MM.1S (cell line): ENCODE data around the gene C15orf39.

ENCODE experiments used
- DNase-seq: peaks from one replicate; pipeline ENCODE4 v3.0.0-alpha.2; 2015
- H2AFZ ChIP-seq: fragments of 300-600 bp; sonication (generic); 2 replicates; pipeline ENCODE4 v1.6.0; 2016; ENCODE audit warnings: antibody characterized with exemption, low read length
- H3F3A ChIP-seq: fragments of 300-600 bp; sonication (generic); 2 replicates; pipeline ENCODE4 v1.6.1; 2016; ENCODE audit warnings: mild to moderate bottlenecking, antibody characterized with exemption, low read length, moderate library complexity, mixed read lengths; ENCODE audit not compliant: insufficient read depth
- H3K27ac ChIP-seq: fragments of 300-600 bp; sonication (generic); 2 replicates; pipeline ENCODE4 v1.5.1; 2016; ENCODE audit warnings: mild to moderate bottlenecking, low read length
- H3K27me3 ChIP-seq: fragments of 300-600 bp; sonication (generic); replicated peaks from 2 replicates; pipeline ENCODE4 v1.6.0; 2016; ENCODE audit warnings: low read length; ENCODE audit not compliant: insufficient read depth
- H3K36me3 ChIP-seq: fragments of 300-600 bp; sonication (generic); replicated peaks from 2 replicates; pipeline ENCODE4 v1.6.1; 2016; ENCODE audit warnings: mild to moderate bottlenecking, low read length, mixed read lengths; ENCODE audit not compliant: insufficient read depth
- H3K4me1 ChIP-seq: fragments of 300-600 bp; sonication (generic); 2 replicates; pipeline ENCODE4 v1.6.1; 2016; ENCODE audit warnings: low read length, mixed read lengths
- H3K4me2 ChIP-seq: fragments of 300-600 bp; sonication (generic); 2 replicates; pipeline ENCODE4 v1.6.0; 2016; ENCODE audit warnings: low read depth, low read length
- H3K4me3 ChIP-seq: fragments of 300-600 bp; sonication (generic); 2 replicates; pipeline ENCODE4 v1.5.1; 2016; ENCODE audit warnings: low read length, mixed read lengths
- H3K79me2 ChIP-seq: fragments of 300-600 bp; sonication (generic); 2 replicates; pipeline ENCODE4 v1.6.1; 2016; ENCODE audit warnings: mixed run types, low read length, mixed read lengths
- H3K9ac ChIP-seq: fragments of 300-600 bp; sonication (generic); 2 replicates; pipeline ENCODE4 v1.6.1; 2016; ENCODE audit warnings: low read length, mixed read lengths
- H3K9me2 ChIP-seq: fragments of 300-600 bp; sonication (generic); replicated peaks from 2 replicates; pipeline ENCODE4 v1.6.1; 2016; ENCODE audit warnings: mild to moderate bottlenecking, low read length, mixed read lengths; ENCODE audit not compliant: insufficient read depth
- H3K9me3 ChIP-seq: fragments of 300-600 bp; sonication (generic); replicated peaks from 2 replicates; pipeline ENCODE4 v1.6.1; 2016; ENCODE audit warnings: mild to moderate bottlenecking, low read length, mixed read lengths; ENCODE audit not compliant: insufficient read depth
- H4K20me1 ChIP-seq: fragments of 300-600 bp; sonication (generic); 2 replicates; pipeline ENCODE4 v1.6.1; 2016; ENCODE audit warnings: mild to moderate bottlenecking, low read length, moderate library complexity, mixed read lengths; ENCODE audit not compliant: insufficient read depth
- CTCF ChIP-seq: fragments of 300-600 bp; sonication (generic); IDR thresholded peaks from 2 replicates; pipeline ENCODE4 v1.5.1; 2016; ENCODE audit warnings: antibody characterized with exemption, low read length, mixed read lengths
- EZH2 ChIP-seq: fragments of 300-600 bp; sonication (generic); optimal IDR thresholded peaks from 2 replicates; pipeline ENCODE3; 2017; ENCODE audit warnings: low read depth, mild to moderate bottlenecking, antibody characterized with exemption, low read length, mixed read lengths
- EZH2phosphoT487 ChIP-seq: fragments of 300-600 bp; sonication (generic); IDR thresholded peaks from 2 replicates; pipeline ENCODE4 v1.6.1; 2018; ENCODE audit warnings: antibody characterized with exemption, low read length

Gene C15orf39

GRCh38 chr15:75193976-75194375 lies 7.7 kb upstream of the C15orf39 start:
- no peak overlapping the region for H3K9ac ChIP-seq
- DNase-seq = no peak
- H3K4me1 ChIP-seq = peaks cover 7% of the 10 kb centered on the region
- H3K27me3 ChIP-seq = no peaks in the 10 kb centered on the region
- no peaks in the 10 kb centered on the region for H3K9me2 ChIP-seq
- no peak overlapping the region for H2AFZ ChIP-seq
- H3K36me3 ChIP-seq = no peaks in the 10 kb centered on the region
- peaks cover 2% of the 10 kb centered on the region; the same call in 1 of the 2 replicates for H3F3A ChIP-seq
- TF ChIP-seq EZH2phosphoT487 (no peak), EZH2 (no peak), CTCF (no peak)
- no peaks in the 10 kb centered on the region for H3K79me2 ChIP-seq
- H3K9me3 ChIP-seq = no peaks in the 10 kb centered on the region
- no peak overlapping the region for H3K4me2 ChIP-seq
- H3K27ac ChIP-seq = no peak overlapping the region
- no peaks in the 10 kb centered on the region for H4K20me1 ChIP-seq
- no peak overlapping the region for H3K4me3 ChIP-seq

- DNase-seq = no peak
- H3K4me2 ChIP-seq = no peak overlapping the region
- no peaks in the 10 kb centered on the region for H3K79me2 ChIP-seq
- H3K27ac ChIP-seq = no peak overlapping the region
- no peaks in the 10 kb centered on the region for H3K36me3 ChIP-seq
- H3F3A ChIP-seq = peaks cover 5% of the 10 kb centered on the region
- H3K9me3 ChIP-seq = no peaks in the 10 kb centered on the region
- H3K27me3 ChIP-seq = no peaks in the 10 kb centered on the region
- no peaks in the 10 kb centered on the region for H3K9me2 ChIP-seq
- no peak overlapping the region for H3K4me3 ChIP-seq
- no peaks in the 10 kb centered on the region for H4K20me1 ChIP-seq
- TF ChIP-seq EZH2phosphoT487 (no peak), CTCF (no peak)
- H3K9ac ChIP-seq = no peak overlapping the region
- no peak overlapping the region for H2AFZ ChIP-seq
- peaks cover 11% of the 10 kb centered on the region for H3K4me1 ChIP-seq
Measured at GRCh38 chr15:75194397-75194796, 7.3 kb upstream of the C15orf39 start.

GRCh38 chr15:75195122-75195765 lies 6.4 kb upstream of the C15orf39 start:
- Histone ChIP-seq H3K4me2 (no peak overlapping the region), H3K4me1 (peaks cover 19% of the 10 kb centered on the region), H3K9ac (no peak overlapping the region), H3K4me3 (no peak overlapping the region), H3K27me3 (no peaks in the 10 kb centered on the region), H3K27ac (no peak overlapping the region), H3K9me2 (no peaks in the 10 kb centered on the region), H3F3A (peaks cover 11% of the 10 kb centered on the region), H3K79me2 (no peaks in the 10 kb centered on the region; the same call in 1 of the 2 replicates), H3K9me3 (no peaks in the 10 kb centered on the region), H3K36me3 (no peaks in the 10 kb centered on the region), H2AFZ (no peak overlapping the region), H4K20me1 (no peaks in the 10 kb centered on the region)
- DNase-seq = no peak
- TF ChIP-seq CTCF (no peak), EZH2 (no peak), EZH2phosphoT487 (no peak)
